Glutamatergic neuron (in vitro differentiated cells): Measurements from ENCODE around the gene EXT2. TPM values are rescaled to one million over a fixed set of nuclear protein-coding genes. Genes with fewer than 3 reads are reported as not detected.

Experiments used
- DNase-seq: peaks from one replicate; pipeline ENCODE4 v3.0.0; 2022
- H3K27ac Mint-ChIP-seq: one replicate; pipeline ENCODE4 v1.8.0; 2020; ENCODE audit warnings: mild to moderate bottlenecking, mixed read lengths, inconsistent platforms; ENCODE audit not compliant: unreplicated experiment
- H3K27me3 Mint-ChIP-seq: one replicate; pipeline ENCODE4 v1.8.0; 2020; ENCODE audit warnings: mild to moderate bottlenecking, moderate library complexity, mixed read lengths, inconsistent platforms; ENCODE audit not compliant: unreplicated experiment
- H3K36me3 Mint-ChIP-seq: one replicate; pipeline ENCODE4 v1.8.0; 2020; ENCODE audit warnings: mild to moderate bottlenecking, mixed read lengths, inconsistent platforms; ENCODE audit not compliant: unreplicated experiment
- H3K4me1 Mint-ChIP-seq: one replicate; pipeline ENCODE4 v1.8.0; 2020; ENCODE audit warnings: mild to moderate bottlenecking, low read depth, mixed read lengths, inconsistent platforms; ENCODE audit not compliant: unreplicated experiment
- H3K4me3 Mint-ChIP-seq: one replicate; pipeline ENCODE4 v1.8.0; 2020; ENCODE audit warnings: mild to moderate bottlenecking, mixed read lengths, inconsistent platforms; ENCODE audit not compliant: unreplicated experiment
- H3K9me3 Mint-ChIP-seq: one replicate; pipeline ENCODE4 v1.8.0; 2020; ENCODE audit warnings: mild to moderate bottlenecking, moderate library complexity, mixed read lengths, inconsistent platforms; ENCODE audit not compliant: unreplicated experiment
- CTCF ChIP-seq: fragments of 200-600 bp; sonication (generic); IDR thresholded peaks from one replicate; pipeline ENCODE4 v1.5.0; 2021; ENCODE audit not compliant: partially characterized antibody, unreplicated experiment
- total RNA-seq: library from RNA; stranded (reverse); fragmentation: NEBNext Ultra II Directional; extraction: Animal tissue kit (Norgen Biotek cat#: 25700); gene quantifications from one replicate; pipeline ENCODE4 v1.2.1, GENCODE V29; 2021; ENCODE audit not compliant: unreplicated experiment

Gene EXT2
- total RNA-seq, 1 donor from 2014 or later, result 46.3 TPM

GRCh38 chr11:44083906-44084305 lies 11.6 kb upstream of the EXT2 start:
- no peak overlapping the region for H3K27ac Mint-ChIP-seq
- no peak for TF ChIP-seq CTCF
- no peaks in the 10 kb centered on the region for H3K4me1 Mint-ChIP-seq
- H3K9me3 Mint-ChIP-seq, result peaks cover 9% of the 10 kb centered on the region
- peaks cover 3% of the 10 kb centered on the region for H3K27me3 Mint-ChIP-seq
- H3K36me3 Mint-ChIP-seq, result peaks cover 12% of the 10 kb centered on the region
- H3K4me3 Mint-ChIP-seq, result no peak overlapping the region
- no peak for DNase-seq

- DNase-seq, result no peak
- Mint-ChIP-seq H3K27me3 (peaks cover 3% of the 10 kb centered on the region), H3K27ac (no peak overlapping the region), H3K9me3 (peaks cover 9% of the 10 kb centered on the region), H3K36me3 (peaks cover 12% of the 10 kb centered on the region), H3K4me1 (no peaks in the 10 kb centered on the region), H3K4me3 (no peak overlapping the region)
- no peak for TF ChIP-seq CTCF
Measured at GRCh38 chr11:44085330-44085729, 10.1 kb upstream of the EXT2 start.

- Mint-ChIP-seq H3K27me3 (peaks cover 4% of the 10 kb centered on the region), H3K9me3 (peaks cover 6% of the 10 kb centered on the region), H3K27ac (no peak overlapping the region), H3K4me1 (no peaks in the 10 kb centered on the region), H3K36me3 (peaks cover 12% of the 10 kb centered on the region), H3K4me3 (no peak overlapping the region)
- no peak for TF ChIP-seq CTCF
- no peak for DNase-seq
Measured at GRCh38 chr11:44088377-44088776, 7.1 kb upstream of the EXT2 start.

- H3K36me3 Mint-ChIP-seq, result peaks cover 10% of the 10 kb centered on the region
- H3K9me3 Mint-ChIP-seq, result peaks cover 6% of the 10 kb centered on the region
- no peak overlapping the region for H3K27ac Mint-ChIP-seq
Measured at GRCh38 chr11:44088871-44089270, 6.6 kb upstream of the EXT2 start.

GRCh38 chr11:44090539-44090938 lies 4.9 kb upstream of the EXT2 start:
- peaks cover 4% of the 10 kb centered on the region for H3K9me3 Mint-ChIP-seq
- H3K36me3 Mint-ChIP-seq, result peaks cover 3% of the 10 kb centered on the region
- peaks cover 1% of the 10 kb centered on the region for H3K27me3 Mint-ChIP-seq
- H3K4me1 Mint-ChIP-seq, result no peaks in the 10 kb centered on the region
- H3K4me3 Mint-ChIP-seq, result no peak overlapping the region
- no peak for DNase-seq
- no peak overlapping the region for H3K27ac Mint-ChIP-seq
- TF ChIP-seq CTCF, result no peak

More at GRCh38 chr11:44088871-44089270, 6.6 kb upstream of the EXT2 start:
- DNase-seq, result no peak
- Mint-ChIP-seq H3K4me1 (no peaks in the 10 kb centered on the region), H3K4me3 (no peak overlapping the region), H3K27me3 (peaks cover 3% of the 10 kb centered on the region)
- no peak for TF ChIP-seq CTCF
